ENCODE measurements around the gene ETV7. TPM values are rescaled to one million over a fixed set of nuclear protein-coding genes. Genes with fewer than 3 reads are reported as not detected.

ETV7 gene
- total RNA-seq, 8 experiments from 2014 or later, result 0.29 to 10.8 (median 0.41) TPM; not detected in 2

GRCh38 chr6:36319436-36319762 is 68.1 kb downstream of the ETV7 start:
- WGBS, 10 experiments, result 21 to 95% (median 67%) methylated on average over 1 to 7 of the region's 9 CpGs; no CpG with 5 or more reads in 4 of the 10 experiments
- peak in 4 of 8 experiments; percentile 23 to 78 (median 67) for ATAC-seq (replicated peaks in 6 of 8)
- Histone ChIP-seq H3K27ac (no peak overlapping the region), H3K4me1 (replicated peaks in 1 of 2) (peaks cover 19 to 22% of the 10 kb centered on the region in 2 donors), H3K4me3 (no peak overlapping the region)
- in situ Hi-C loops (cut with MboI; ENCODE audit: low pct_unique_long_range_greater_than_20kb in 2 of 9, low sequenced_read_pairs in 9 of 9, unreplicated experiment in 9 of 9), result no loop called here

GRCh38 chr6:36318690-36319435 is 68.6 kb downstream of the ETV7 start:
- H3K4me1 ChIP-seq (replicated peaks in 1 of 2), result peaks cover 19 to 25% of the 10 kb centered on the region in 2 donors
- no peak overlapping the region for H3K27ac ChIP-seq
- in situ Hi-C loops (cut with MboI; ENCODE audit: low pct_unique_long_range_greater_than_20kb in 2 of 9, low sequenced_read_pairs in 9 of 9, unreplicated experiment in 9 of 9), result no loop called here
- WGBS, 10 experiments, result 44 to 83% (median 70%) methylated on average over 1 to 6 of the region's 6 CpGs
- H3K4me3 ChIP-seq, result no peak overlapping the region
- peak in 3 of 8 experiments; percentile 8 to 16 (median 9) for ATAC-seq (replicated peaks in 6 of 8)

GRCh38 chr6:36317623-36318022 is 69.8 kb downstream of the ETV7 start:
- 70 to 100% (median 96%) methylated on average over 1 to 2 of the region's 2 CpGs; no CpG with 5 or more reads in 2 of the 10 experiments for WGBS, 10 experiments
- no peak overlapping the region for H3K27ac ChIP-seq
- H3K4me1 ChIP-seq (replicated peaks in 1 of 2), result peaks cover 10 to 20% of the 10 kb centered on the region in 2 donors
- no peak overlapping the region for H3K4me3 ChIP-seq
- in situ Hi-C loops (cut with MboI; ENCODE audit: low pct_unique_long_range_greater_than_20kb in 2 of 9, low sequenced_read_pairs in 9 of 9, unreplicated experiment in 9 of 9), result no loop called here
- ATAC-seq (replicated peaks in 6 of 8), result no peak

Other genes starting within 250 kb of the ETV7 start
- 10 to 100 TPM in 7 of 8 experiments, 1 to 10 TPM in 1; 8.9 to 32.4 (median 15.9) TPM for gene BRPF3, start 190.9 kb downstream of the ETV7 start, total RNA-seq
- gene PNPLA1, start 117.6 kb downstream of the ETV7 start, total RNA-seq, result under 1 TPM in 5 of 8 experiments, not detected in 3; 0.07 to 0.56 (median 0.17) TPM
- under 1 TPM in 5 of 8 experiments, not detected in 3; 0.05 to 0.45 (median 0.14) TPM for gene BNIP5, start 50.8 kb downstream of the ETV7 start, total RNA-seq
- under 1 TPM; 0.05 to 0.87 (median 0.30) TPM for gene PXT1, start 55.2 kb upstream of the ETV7 start, total RNA-seq
- 10 to 100 TPM; 27.8 to 68.1 (median 37.1) TPM for gene KCTD20, start 55.3 kb upstream of the ETV7 start, total RNA-seq
- 10 to 100 TPM; 15.1 to 42.3 (median 24.4) TPM for gene STK38, start 159.8 kb upstream of the ETV7 start, total RNA-seq
- gene SRSF3, start 206.7 kb upstream of the ETV7 start, total RNA-seq, result 100 to 1,000 TPM; 105 to 374 (median 181) TPM

Measured in motor neuron (in vitro differentiated cells).